WERI-Rb-1 (cell line): ENCODE data around the gene METTL25B.

Source experiments
- DNase-seq: peaks from one replicate; pipeline ENCODE4 v3.0.0-alpha.2; 2020
- H3K27ac ChIP-seq: fragments of 250-450 bp; sonication (Bioruptor Pico); 2 replicates; pipeline ENCODE4 v1.5.1; 2020; ENCODE audit warnings: mild to moderate bottlenecking, moderate library complexity
- H3K27me3 ChIP-seq: fragments of 250-450 bp; sonication (Bioruptor Pico); 2 replicates; pipeline ENCODE4 v1.5.1; 2021; ENCODE audit warnings: mild to moderate bottlenecking, low read depth, moderate library complexity; ENCODE audit not compliant: insufficient read depth, severe bottlenecking
- H3K36me3 ChIP-seq: fragments of 250-450 bp; sonication (Bioruptor Pico); 2 replicates; pipeline ENCODE4 v1.5.1; 2020; ENCODE audit warnings: mild to moderate bottlenecking, moderate library complexity
- H3K4me3 ChIP-seq: 2 replicates; pipeline ENCODE4 v1.5.1; 2011; ENCODE audit warnings: low read depth, mild to moderate bottlenecking, control low read depth, low read length
- H3K9me3 ChIP-seq: fragments of 250-450 bp; sonication (Bioruptor Pico); 2 replicates; pipeline ENCODE4 v1.5.1; 2021; ENCODE audit warnings: mild to moderate bottlenecking, moderate library complexity; ENCODE audit not compliant: severe bottlenecking
- CTCF ChIP-seq: IDR thresholded peaks from 2 replicates; pipeline ENCODE4 v1.5.1; 2011; ENCODE audit warnings: low read depth, mild to moderate bottlenecking, control low read depth, inconsistent platforms, low read length

The METTL25B gene

GRCh38 chr1:156707417-156708217, 20.7 kb upstream of the METTL25B start:
- TF ChIP-seq CTCF, result no peak
- DNase-seq, result peak; percentile 87
- H3K27ac ChIP-seq, result peak overlapping the region; percentile 86
- no peaks in the 10 kb centered on the region for H3K9me3 ChIP-seq
- peaks cover 10% of the 10 kb centered on the region for H3K36me3 ChIP-seq
- no peaks in the 10 kb centered on the region for H3K27me3 ChIP-seq
- peak overlapping the region; percentile 74 for H3K4me3 ChIP-seq

- H3K36me3 ChIP-seq, result peaks cover 7% of the 10 kb centered on the region
- no peak overlapping the region for H3K4me3 ChIP-seq
- H3K27ac ChIP-seq, result peak overlapping the region; percentile 86
- H3K27me3 ChIP-seq, result no peaks in the 10 kb centered on the region
- TF ChIP-seq CTCF, result no peak
- DNase-seq, result no peak
- no peaks in the 10 kb centered on the region for H3K9me3 ChIP-seq
These were observed 20.0 kb upstream of the METTL25B start for GRCh38 chr1:156708218-156708661.

- Histone ChIP-seq H3K9me3 (no peaks in the 10 kb centered on the region), H3K27me3 (no peaks in the 10 kb centered on the region), H3K27ac (peak overlapping the region; percentile 86), H3K36me3 (peaks cover 3% of the 10 kb centered on the region; the same call in 1 of the 2 replicates), H3K4me3 (no peak overlapping the region)
- DNase-seq, result no peak
- no peak for TF ChIP-seq CTCF
These were observed 19.2 kb upstream of the METTL25B start for GRCh38 chr1:156709031-156709430.

GRCh38 chr1:156709757-156710489, 18.3 kb upstream of the METTL25B start:
- H3K9me3 ChIP-seq, result no peaks in the 10 kb centered on the region
- no peak overlapping the region for H3K4me3 ChIP-seq
- H3K27ac ChIP-seq, result peak overlapping the region; percentile 86
- peak; percentile 87 for DNase-seq
- TF ChIP-seq CTCF, result no peak
- no peaks in the 10 kb centered on the region for H3K27me3 ChIP-seq
- H3K36me3 ChIP-seq, result no peaks in the 10 kb centered on the region

GRCh38 chr1:156711011-156711817, 17.1 kb upstream of the METTL25B start:
- H3K4me3 ChIP-seq, result no peak overlapping the region
- no peaks in the 10 kb centered on the region for H3K27me3 ChIP-seq
- no peak for TF ChIP-seq CTCF
- peaks cover 4% of the 10 kb centered on the region; the same call in 1 of the 2 replicates for H3K36me3 ChIP-seq
- H3K27ac ChIP-seq, result peak overlapping the region; percentile 86
- peak; percentile 89 for DNase-seq
- H3K9me3 ChIP-seq, result no peaks in the 10 kb centered on the region
